ENCODE data around the gene SCNN1A. TPM values are rescaled to one million over a fixed set of nuclear protein-coding genes. Genes with fewer than 3 reads are reported as not detected.

SCNN1A gene
- total RNA-seq, 2 donors from 2014 or later = 16.4 to 33.5 TPM

DNA sequence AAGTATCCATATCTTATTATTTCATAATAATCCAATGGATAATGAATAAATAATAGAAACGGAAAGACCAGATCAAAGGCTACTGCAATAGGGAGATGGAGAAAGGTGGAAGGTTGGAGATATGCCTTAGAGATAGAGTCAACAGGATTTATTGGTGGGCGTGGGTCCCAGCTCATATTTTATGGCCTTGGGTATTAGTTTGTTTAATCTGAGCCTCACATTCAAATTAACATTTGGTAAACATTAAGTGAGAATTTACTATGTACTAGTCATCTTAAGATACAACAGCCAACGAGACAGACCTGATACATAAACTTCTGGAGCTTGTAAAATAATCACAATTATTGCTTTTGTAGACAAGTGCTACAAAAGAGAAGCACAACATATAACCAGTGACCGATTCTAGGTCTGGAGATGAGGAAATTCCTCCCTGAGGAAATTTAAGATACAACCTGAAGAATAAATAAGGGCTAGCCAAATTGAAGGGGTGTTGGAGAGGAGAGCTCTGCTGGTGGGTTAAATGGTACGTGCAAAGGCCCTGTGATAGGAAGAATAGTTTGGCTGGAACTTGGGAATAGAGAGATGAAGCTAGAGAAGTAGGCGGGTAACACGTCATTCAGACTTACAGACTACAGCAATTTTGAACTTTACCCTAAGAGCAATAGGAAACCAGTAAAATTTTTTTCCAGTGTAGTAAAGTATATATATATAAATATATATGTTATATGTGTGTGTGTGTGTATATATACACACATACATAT, 24.7 kb upstream of the SCNN1A start:
- DNase-seq (ENCODE audit: low spot score) (no peak), ATAC-seq (ENCODE audit: insufficient number of reproducible peaks, low FRiP score, low read depth) (no peak)
- Histone ChIP-seq H3K4me1 (ENCODE audit: control insufficient read depth in 1 of 2, low read depth in 2 of 2) (no peaks in the 10 kb centered on the region), H3K27ac (no peak overlapping the region), H3K36me3 (no peaks in the 10 kb centered on the region), H3K4me3 (no peak overlapping the region), H3K27me3 (replicated peaks; ENCODE audit: insufficient read depth) (no peaks in the 10 kb centered on the region), H3K9me3 (no peaks in the 10 kb centered on the region)
- TF ChIP-seq, protein P1, sequence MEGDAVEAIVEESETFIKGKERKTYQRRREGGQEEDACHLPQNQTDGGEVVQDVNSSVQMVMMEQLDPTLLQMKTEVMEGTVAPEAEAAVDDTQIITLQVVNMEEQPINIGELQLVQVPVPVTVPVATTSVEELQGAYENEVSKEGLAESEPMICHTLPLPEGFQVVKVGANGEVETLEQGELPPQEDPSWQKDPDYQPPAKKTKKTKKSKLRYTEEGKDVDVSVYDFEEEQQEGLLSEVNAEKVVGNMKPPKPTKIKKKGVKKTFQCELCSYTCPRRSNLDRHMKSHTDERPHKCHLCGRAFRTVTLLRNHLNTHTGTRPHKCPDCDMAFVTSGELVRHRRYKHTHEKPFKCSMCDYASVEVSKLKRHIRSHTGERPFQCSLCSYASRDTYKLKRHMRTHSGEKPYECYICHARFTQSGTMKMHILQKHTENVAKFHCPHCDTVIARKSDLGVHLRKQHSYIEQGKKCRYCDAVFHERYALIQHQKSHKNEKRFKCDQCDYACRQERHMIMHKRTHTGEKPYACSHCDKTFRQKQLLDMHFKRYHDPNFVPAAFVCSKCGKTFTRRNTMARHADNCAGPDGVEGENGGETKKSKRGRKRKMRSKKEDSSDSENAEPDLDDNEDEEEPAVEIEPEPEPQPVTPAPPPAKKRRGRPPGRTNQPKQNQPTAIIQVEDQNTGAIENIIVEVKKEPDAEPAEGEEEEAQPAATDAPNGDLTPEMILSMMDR (IDR thresholded peaks at IDR 0.05) = no peak

DNA sequence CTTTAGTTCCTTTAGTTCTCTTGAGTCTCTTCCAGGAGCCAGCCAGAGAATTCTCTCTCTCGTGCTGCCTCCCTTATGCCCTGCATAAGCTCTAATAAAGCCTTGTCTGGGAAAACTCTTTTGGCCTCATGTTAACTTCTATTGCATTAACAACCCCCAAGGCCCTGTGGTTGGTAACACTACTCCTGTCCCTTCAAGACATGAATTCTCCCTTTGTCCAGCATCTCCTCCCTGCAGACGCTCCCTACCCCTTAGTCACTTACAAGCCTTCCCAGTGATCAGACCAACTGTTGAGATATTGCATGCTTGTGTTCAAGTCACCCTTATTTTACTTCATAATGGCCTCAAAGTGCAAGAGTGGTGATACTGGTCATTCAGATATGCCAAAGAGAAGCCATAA, 20.7 kb upstream of the SCNN1A start:
- DNase-seq (ENCODE audit: low spot score) (no peak), ATAC-seq (ENCODE audit: insufficient number of reproducible peaks, low FRiP score, low read depth) (no peak)
- Histone ChIP-seq H3K36me3 (peaks cover 2% of the 10 kb centered on the region), H3K27ac (no peak overlapping the region), H3K27me3 (replicated peaks; ENCODE audit: insufficient read depth) (no peaks in the 10 kb centered on the region), H3K9me3 (no peaks in the 10 kb centered on the region), H3K4me3 (no peak overlapping the region), H3K4me1 (ENCODE audit: control insufficient read depth in 1 of 2, low read depth in 2 of 2) (peaks cover 7 to 17% of the 10 kb centered on the region in 2 donors)
- TF ChIP-seq, protein P1 (IDR thresholded peaks at IDR 0.05) = no peak

DNA sequence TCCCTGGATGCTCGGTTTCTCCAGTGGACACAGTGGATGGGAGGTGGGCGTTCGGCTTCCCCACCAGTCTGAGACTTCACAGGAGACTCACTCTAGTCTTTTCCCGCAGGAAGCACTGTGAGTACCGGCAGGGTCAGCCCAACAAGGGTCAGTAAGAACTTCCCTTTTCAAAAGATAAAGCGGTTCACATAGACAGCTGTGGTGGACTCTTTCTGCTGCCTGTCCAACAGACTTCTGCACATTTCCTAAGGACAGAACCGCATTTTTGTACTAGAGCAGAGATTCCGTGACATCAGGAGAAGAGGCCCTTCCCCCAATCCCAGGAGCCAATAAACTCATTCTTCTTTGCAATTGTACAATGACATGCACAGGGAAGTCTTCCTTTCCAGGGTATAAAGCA, 19.0 kb upstream of the SCNN1A start:
- H3K4me3 ChIP-seq = no peak overlapping the region
- peaks cover 7% of the 10 kb centered on the region for H3K36me3 ChIP-seq
- no peak overlapping the region for H3K27ac ChIP-seq
- ATAC-seq (ENCODE audit: insufficient number of reproducible peaks, low FRiP score, low read depth) (no peak), DNase-seq (ENCODE audit: low spot score) (no peak)
- TF ChIP-seq, protein P1 (IDR thresholded peaks at IDR 0.05) = no peak
- no peaks in the 10 kb centered on the region for H3K9me3 ChIP-seq
- peaks cover 7 to 17% of the 10 kb centered on the region in 2 donors for H3K4me1 ChIP-seq (ENCODE audit: control insufficient read depth in 1 of 2, low read depth in 2 of 2)
- no peaks in the 10 kb centered on the region for H3K27me3 ChIP-seq (replicated peaks; ENCODE audit: insufficient read depth)

DNA sequence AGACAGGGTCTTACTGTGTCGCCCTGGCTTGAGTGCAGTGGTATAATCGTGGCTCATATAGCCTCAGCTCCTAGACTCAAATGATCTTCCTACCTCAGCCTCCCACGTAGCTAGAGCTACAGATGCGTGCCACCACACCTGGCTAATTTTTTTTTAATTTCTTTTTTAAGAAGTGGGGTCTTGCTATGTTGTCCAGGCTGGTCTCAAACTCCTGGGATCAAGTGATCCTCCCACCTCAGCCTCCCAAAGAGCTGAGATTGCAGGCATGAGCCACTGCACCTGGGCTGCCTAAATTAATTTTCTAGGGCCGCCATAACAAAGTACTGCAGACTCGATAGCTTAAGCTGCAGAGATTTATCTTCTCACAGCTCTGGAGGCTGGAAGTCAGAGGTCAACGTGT, 17.7 kb upstream of the SCNN1A start:
- Histone ChIP-seq H3K36me3 (peaks cover 19% of the 10 kb centered on the region), H3K4me1 (ENCODE audit: control insufficient read depth in 1 of 2, low read depth in 2 of 2) (peaks cover 7 to 17% of the 10 kb centered on the region in 2 donors), H3K4me3 (no peak overlapping the region), H3K9me3 (no peaks in the 10 kb centered on the region), H3K27me3 (replicated peaks; ENCODE audit: insufficient read depth) (no peaks in the 10 kb centered on the region), H3K27ac (peak overlapping the region in 1 of 2 donors; percentile 54)
- TF ChIP-seq, protein P1 (IDR thresholded peaks at IDR 0.05) = no peak
- DNase-seq (ENCODE audit: low spot score) (no peak), ATAC-seq (ENCODE audit: insufficient number of reproducible peaks, low FRiP score, low read depth) (no peak)

- no peak for DNase-seq (ENCODE audit: low spot score)
- H3K4me1 ChIP-seq (ENCODE audit: control insufficient read depth in 1 of 2, low read depth in 2 of 2) = peaks cover 7 to 17% of the 10 kb centered on the region in 2 donors
- no peak for ATAC-seq (ENCODE audit: insufficient number of reproducible peaks, low FRiP score, low read depth)
- H3K36me3 ChIP-seq = peaks cover 25% of the 10 kb centered on the region
- H3K9me3 ChIP-seq = no peaks in the 10 kb centered on the region
- peak overlapping the region; percentile 54 to 73 for H3K27ac ChIP-seq
- H3K4me3 ChIP-seq = peak overlapping the region; percentile 35
- TF ChIP-seq, protein P1 (IDR thresholded peaks at IDR 0.05) = no peak
- no peaks in the 10 kb centered on the region for H3K27me3 ChIP-seq (replicated peaks; ENCODE audit: insufficient read depth)
These were observed 17.1 kb upstream of the SCNN1A start for GRCh38 chr12:6392504-6392903.
